Adrenal gland (tissue), 5 donors: ENCODE measurements around the gene OR52A1.

Source experiments
- CTCF ChIP-seq, 6 experiments: fragments of 450-650 bp in 4 of 6; fragments of 200-600 bp in 2 of 6; sonication (generic) in 1 of 6; IDR thresholded peaks; 1 replicate in 5 of 6; 2 replicates in 1 of 6; pipeline versions ENCODE4 v1.5.1 to v1.8.0; 2016 to 2021; ENCODE audit warnings: antibody characterized with exemption in 6 of 6, mild to moderate bottlenecking in 2 of 6, moderate library complexity in 1 of 6
- POLR2A ChIP-seq, 2 donors: fragments of 450-650 bp; IDR thresholded peaks; one replicate each; pipeline ENCODE4 v1.6.1; 2017; ENCODE audit warnings: antibody characterized with exemption in 2 of 2, mild to moderate bottlenecking in 2 of 2, moderate library complexity in 1 of 2
- donor health status: DM: no; HTN: no; CAD: no.

DNA sequence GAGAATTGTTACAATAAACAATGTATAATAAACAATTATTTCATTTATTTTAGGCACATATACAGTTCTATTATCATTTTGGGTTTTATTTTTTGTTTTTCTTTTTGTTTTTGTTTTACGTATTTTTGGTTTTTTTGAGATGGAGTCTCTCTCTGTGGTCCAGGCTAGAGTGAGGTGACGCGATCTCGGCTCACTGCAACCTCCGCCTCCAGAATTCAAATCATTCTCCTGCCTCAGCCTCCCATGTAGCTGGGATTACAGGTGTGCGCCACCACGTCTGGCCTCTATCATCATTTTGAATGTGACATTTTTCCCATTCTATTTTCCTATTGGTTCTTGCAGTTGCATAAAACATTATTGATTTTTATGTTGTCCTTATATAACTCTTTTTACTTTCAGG, 20.4 kb upstream of the OR52A1 start:
- TF ChIP-seq CTCF (IDR thresholded peaks at IDR 0.05), result no peak
- TF ChIP-seq POLR2A (IDR thresholded peaks at IDR 0.05), result no peak
